ENCODE results near the gene FBXW8. TPM values are rescaled to one million over a fixed set of nuclear protein-coding genes. Genes with fewer than 3 reads are reported as not detected.

Gene FBXW8
- total and polyA plus RNA-seq, 7 experiments from 2014 or later: 4.8 to 13.2 (median 11.7) TPM

DNA sequence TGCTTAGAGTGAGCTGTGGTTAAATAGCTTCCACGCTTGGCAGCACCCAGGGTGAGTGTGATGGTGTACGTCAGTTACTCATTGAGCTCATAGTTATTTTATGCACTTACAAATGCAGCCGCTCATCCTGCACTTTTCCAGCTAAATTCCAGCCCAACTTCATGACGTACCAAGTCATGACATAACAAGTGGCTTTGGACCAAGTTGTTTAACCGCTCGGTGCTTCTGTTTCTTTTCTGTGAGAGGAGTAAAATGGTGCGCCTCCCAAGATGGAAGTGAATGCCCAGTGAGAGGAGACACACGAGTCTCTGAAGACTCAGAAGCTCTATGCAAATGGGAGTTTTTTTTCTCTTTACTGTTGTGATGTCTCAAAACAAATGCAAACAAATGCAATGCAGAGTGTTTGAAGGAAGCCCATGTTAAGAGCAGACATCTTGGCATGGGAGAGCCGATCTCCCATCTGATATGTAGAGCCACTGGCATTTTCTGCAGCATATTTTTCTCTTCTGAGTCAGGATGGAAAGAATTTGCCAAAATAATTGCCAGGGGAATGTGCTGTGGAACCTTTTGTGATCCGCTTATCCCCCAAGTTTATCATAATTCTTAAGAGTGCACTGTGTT lies 72.2 kb downstream of the FBXW8 start:
- Histone ChIP-seq H3K27me3 (ENCODE audit: control insufficient read depth in 2 of 2, insufficient read depth in 2 of 2, low read length in 2 of 2) (no peaks in the 10 kb centered on the region), H3K36me3 (ENCODE audit: control insufficient read depth in 2 of 3, insufficient read depth in 3 of 3, low read length in 3 of 3) (peaks cover 0 to 8% (median 0%) of the 10 kb centered on the region in 3 experiments), H3K9me3 (ENCODE audit: control insufficient read depth in 2 of 3, low read length in 3 of 3) (no peaks in the 10 kb centered on the region), H3K27ac (ENCODE audit: low read depth, low read length) (no peak overlapping the region), H3K4me1 (ENCODE audit: control insufficient read depth in 2 of 2, insufficient read depth in 2 of 2, low read length in 2 of 2) (no peaks in the 10 kb centered on the region), H3K4me3 (ENCODE audit: low read length) (no peak overlapping the region)
- H3K4me1 Mint-ChIP-seq: peaks cover 0 to 15% (median 0%) of the 10 kb centered on the region in 7 donors
- no peak overlapping the region for H3K4me3 Mint-ChIP-seq
- CTCF ChIA-PET: no interaction called here
- H3K27me3 Mint-ChIP-seq: no peaks in the 10 kb centered on the region
- intact Hi-C loops (cut with micrococcal nuclease): no loop called here
- DNase-seq: no peak
- no peak for ATAC-seq
- peaks cover 0 to 47% (median 10%) of the 10 kb centered on the region in 5 donors for H3K36me3 Mint-ChIP-seq
- H3K27ac Mint-ChIP-seq: no peak overlapping the region
- H3K9me3 Mint-ChIP-seq: no peaks in the 10 kb centered on the region
- POLR2A ChIA-PET: no interaction called here

DNA sequence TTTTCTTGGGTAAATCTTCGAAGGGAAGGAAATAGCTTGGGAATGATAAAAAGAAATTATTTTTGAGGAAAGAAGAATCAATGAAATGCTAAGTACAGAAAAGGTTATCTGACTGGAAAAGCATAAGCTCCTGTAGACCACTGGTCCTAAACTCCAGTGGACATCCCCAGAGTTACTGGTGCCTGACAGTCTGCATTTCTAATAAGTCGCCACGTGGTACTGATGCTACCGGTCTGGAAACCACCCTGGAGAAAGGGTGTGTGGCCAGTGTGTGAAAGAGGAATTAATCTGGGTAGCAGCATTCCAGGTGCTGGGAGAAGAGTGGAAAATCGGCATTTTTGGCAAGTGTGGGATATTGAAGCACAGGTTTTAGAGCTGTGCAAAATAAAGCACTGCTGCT lies 73.3 kb downstream of the FBXW8 start:
- no peak for ATAC-seq
- Mint-ChIP-seq H3K4me3 (no peak overlapping the region), H3K36me3 (peaks cover 0 to 49% (median 20%) of the 10 kb centered on the region in 5 donors), H3K9me3 (no peaks in the 10 kb centered on the region), H3K27ac (no peak overlapping the region), H3K4me1 (peaks cover 0 to 12% (median 0%) of the 10 kb centered on the region in 7 donors), H3K27me3 (no peaks in the 10 kb centered on the region)
- CTCF ChIA-PET: no interaction called here
- intact Hi-C loops (cut with micrococcal nuclease): no loop called here
- peaks cover 0 to 11% (median 0%) of the 10 kb centered on the region in 3 experiments for H3K36me3 ChIP-seq (ENCODE audit: control insufficient read depth in 2 of 3, insufficient read depth in 3 of 3, low read length in 3 of 3)
- no peaks in the 10 kb centered on the region for H3K27me3 ChIP-seq (ENCODE audit: control insufficient read depth in 2 of 2, insufficient read depth in 2 of 2, low read length in 2 of 2)
- H3K4me3 ChIP-seq (ENCODE audit: low read length): no peak overlapping the region
- DNase-seq: no peak
- H3K9me3 ChIP-seq (ENCODE audit: control insufficient read depth in 2 of 3, low read length in 3 of 3): no peaks in the 10 kb centered on the region
- POLR2A ChIA-PET: no interaction called here
- H3K27ac ChIP-seq (ENCODE audit: low read depth, low read length): no peak overlapping the region
- H3K4me1 ChIP-seq (ENCODE audit: control insufficient read depth in 2 of 2, insufficient read depth in 2 of 2, low read length in 2 of 2): no peaks in the 10 kb centered on the region

DNA sequence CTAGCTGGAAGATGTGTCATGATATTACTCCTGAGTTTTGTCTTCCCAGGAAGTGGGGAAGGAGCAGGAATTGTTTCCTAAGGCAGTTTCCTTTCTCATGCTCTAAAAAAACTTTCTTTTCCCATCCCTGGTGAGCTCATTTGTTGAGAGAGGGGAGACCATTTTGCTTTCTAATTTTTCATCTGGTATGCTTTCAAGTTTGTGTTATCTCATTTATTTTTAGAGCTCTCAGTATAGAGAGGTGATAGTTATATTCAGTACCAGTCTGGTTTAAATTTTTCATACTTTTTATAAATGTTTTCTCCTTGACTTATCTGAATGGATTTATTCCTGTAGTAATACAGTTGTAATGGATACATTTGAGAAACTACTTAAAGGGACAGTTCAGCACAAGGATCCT lies 79.6 kb downstream of the FBXW8 start:
- peaks cover 0 to 1% (median 0%) of the 10 kb centered on the region in 7 donors for H3K4me1 Mint-ChIP-seq
- no peaks in the 10 kb centered on the region for H3K9me3 ChIP-seq (ENCODE audit: control insufficient read depth in 2 of 3, low read length in 3 of 3)
- no peak overlapping the region for H3K27ac Mint-ChIP-seq
- intact Hi-C loops (cut with micrococcal nuclease): no loop called here
- no peak overlapping the region for H3K4me3 Mint-ChIP-seq
- H3K4me1 ChIP-seq (ENCODE audit: control insufficient read depth in 2 of 2, insufficient read depth in 2 of 2, low read length in 2 of 2): no peaks in the 10 kb centered on the region
- ATAC-seq: no peak
- H3K27me3 ChIP-seq (ENCODE audit: control insufficient read depth in 2 of 2, insufficient read depth in 2 of 2, low read length in 2 of 2): no peaks in the 10 kb centered on the region
- no peak overlapping the region for H3K27ac ChIP-seq (ENCODE audit: low read depth, low read length)
- no peaks in the 10 kb centered on the region for H3K27me3 Mint-ChIP-seq
- ChIA-PET CTCF (no interaction called here), POLR2A (no interaction called here)
- H3K9me3 Mint-ChIP-seq: no peaks in the 10 kb centered on the region
- DNase-seq: no peak
- H3K36me3 ChIP-seq (ENCODE audit: control insufficient read depth in 2 of 3, insufficient read depth in 3 of 3, low read length in 3 of 3): peaks cover 0 to 37% (median 0%) of the 10 kb centered on the region in 3 experiments
- H3K36me3 Mint-ChIP-seq: peaks cover 4 to 57% (median 31%) of the 10 kb centered on the region in 5 donors
- H3K4me3 ChIP-seq (ENCODE audit: low read length): no peak overlapping the region

DNA sequence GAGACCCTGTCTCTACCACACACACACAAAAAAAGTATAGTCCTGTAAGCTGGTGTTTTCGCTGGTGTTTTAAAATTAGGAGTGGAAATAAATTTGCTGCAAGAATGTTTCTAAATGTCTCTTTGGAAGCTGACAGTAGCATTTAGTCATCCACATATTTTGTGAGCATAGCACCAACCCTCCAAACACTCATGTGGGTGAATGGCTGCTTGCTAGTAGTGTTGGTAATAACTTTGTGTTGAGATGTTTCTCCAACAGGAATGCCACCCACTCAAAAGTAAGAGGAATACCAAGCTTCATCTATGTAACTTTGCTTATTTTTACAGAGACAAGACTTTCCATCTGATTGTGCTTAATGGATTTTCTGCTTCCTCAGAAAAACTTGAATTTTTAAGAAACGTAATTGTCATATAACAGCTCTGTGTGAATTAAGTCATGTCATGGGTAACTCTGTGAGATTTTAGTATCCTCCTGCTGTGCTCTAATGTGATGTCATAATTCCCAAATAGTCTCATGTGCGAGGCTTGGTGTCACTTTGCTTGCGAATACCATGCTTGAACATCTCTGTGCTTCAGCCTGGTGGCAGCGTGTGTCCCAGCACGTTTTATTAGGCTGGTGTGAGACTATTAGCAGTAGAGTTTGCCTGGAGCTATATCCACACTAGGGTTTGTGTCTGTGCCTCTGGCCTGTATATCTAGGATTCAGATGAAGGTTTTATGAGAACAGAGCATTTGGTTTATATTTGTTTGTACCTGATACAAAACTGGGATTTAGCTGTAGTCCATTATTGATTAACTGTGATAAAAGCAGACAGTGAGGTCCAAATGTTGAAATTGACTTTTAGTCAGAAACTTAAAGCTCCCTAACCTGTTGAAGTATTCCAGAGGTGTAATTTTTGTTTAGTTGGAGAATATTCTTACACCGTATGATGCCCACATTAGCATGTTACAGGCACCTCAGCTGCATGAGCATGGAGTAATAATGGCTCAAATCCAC lies 80.5 kb downstream of the FBXW8 start:
- POLR2A ChIA-PET: no interaction called here
- H3K9me3 ChIP-seq (ENCODE audit: control insufficient read depth in 2 of 3, low read length in 3 of 3): no peaks in the 10 kb centered on the region
- no peaks in the 10 kb centered on the region for H3K4me1 ChIP-seq (ENCODE audit: control insufficient read depth in 2 of 2, insufficient read depth in 2 of 2, low read length in 2 of 2)
- Mint-ChIP-seq H3K4me3 (no peak overlapping the region), H3K27me3 (no peaks in the 10 kb centered on the region), H3K4me1 (peaks cover 0 to 2% (median 0%) of the 10 kb centered on the region in 7 donors), H3K9me3 (no peaks in the 10 kb centered on the region), H3K36me3 (peaks cover 4 to 57% (median 37%) of the 10 kb centered on the region in 5 donors), H3K27ac (no peak overlapping the region)
- no peak overlapping the region for H3K4me3 ChIP-seq (ENCODE audit: low read length)
- peaks cover 0 to 31% (median 0%) of the 10 kb centered on the region in 3 experiments for H3K36me3 ChIP-seq (ENCODE audit: control insufficient read depth in 2 of 3, insufficient read depth in 3 of 3, low read length in 3 of 3)
- H3K27me3 ChIP-seq (ENCODE audit: control insufficient read depth in 2 of 2, insufficient read depth in 2 of 2, low read length in 2 of 2): no peaks in the 10 kb centered on the region
- ATAC-seq (no peak), DNase-seq (no peak)
- H3K27ac ChIP-seq (ENCODE audit: low read depth, low read length): no peak overlapping the region
- CTCF ChIA-PET: interaction anchor here (0.6 kb wide), 2 partner anchors 144 to 994 kb away, joined by 3 to 4 read pairs; no protein-coding TSS in a partner anchor
- intact Hi-C loops (cut with micrococcal nuclease): no loop called here

DNA sequence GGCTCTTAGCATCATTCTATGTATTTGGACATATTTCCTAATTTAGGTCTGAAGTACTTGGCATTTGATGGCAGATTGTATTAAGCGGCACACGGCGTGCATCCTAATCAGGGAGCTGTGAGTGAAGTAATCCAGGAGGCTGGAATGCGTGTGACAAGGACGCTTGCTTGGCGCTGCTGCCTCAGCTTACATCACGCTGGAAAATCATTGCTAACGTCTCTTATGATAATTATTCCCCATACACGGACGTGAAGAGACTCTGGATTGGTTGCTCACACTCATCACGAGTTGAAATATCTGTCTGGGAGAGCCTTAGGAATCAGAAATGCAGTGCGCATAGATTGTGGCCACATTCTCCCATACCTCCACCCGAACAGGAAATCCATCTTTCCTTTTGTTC lies 85.3 kb downstream of the FBXW8 start:
- Histone ChIP-seq H3K9me3 (ENCODE audit: control insufficient read depth in 2 of 3, low read length in 3 of 3) (no peaks in the 10 kb centered on the region), H3K27me3 (ENCODE audit: control insufficient read depth in 2 of 2, insufficient read depth in 2 of 2, low read length in 2 of 2) (no peaks in the 10 kb centered on the region), H3K27ac (ENCODE audit: low read depth, low read length) (no peak overlapping the region), H3K36me3 (ENCODE audit: control insufficient read depth in 2 of 3, insufficient read depth in 3 of 3, low read length in 3 of 3) (peaks cover 0 to 14% (median 0%) of the 10 kb centered on the region in 3 experiments), H3K4me3 (ENCODE audit: low read length) (no peak overlapping the region), H3K4me1 (ENCODE audit: control insufficient read depth in 2 of 2, insufficient read depth in 2 of 2, low read length in 2 of 2) (no peaks in the 10 kb centered on the region)
- ATAC-seq (no peak), DNase-seq (no peak)
- no peak overlapping the region for H3K4me3 Mint-ChIP-seq
- H3K27me3 Mint-ChIP-seq: no peaks in the 10 kb centered on the region
- H3K27ac Mint-ChIP-seq: no peak overlapping the region
- POLR2A ChIA-PET: no interaction called here
- H3K36me3 Mint-ChIP-seq: peaks cover 0 to 41% (median 10%) of the 10 kb centered on the region in 5 donors
- H3K9me3 Mint-ChIP-seq: no peaks in the 10 kb centered on the region
- CTCF ChIA-PET: no interaction called here
- intact Hi-C loops (cut with micrococcal nuclease): no loop called here
- peaks cover 0 to 1% (median 0%) of the 10 kb centered on the region in 7 donors for H3K4me1 Mint-ChIP-seq

DNA sequence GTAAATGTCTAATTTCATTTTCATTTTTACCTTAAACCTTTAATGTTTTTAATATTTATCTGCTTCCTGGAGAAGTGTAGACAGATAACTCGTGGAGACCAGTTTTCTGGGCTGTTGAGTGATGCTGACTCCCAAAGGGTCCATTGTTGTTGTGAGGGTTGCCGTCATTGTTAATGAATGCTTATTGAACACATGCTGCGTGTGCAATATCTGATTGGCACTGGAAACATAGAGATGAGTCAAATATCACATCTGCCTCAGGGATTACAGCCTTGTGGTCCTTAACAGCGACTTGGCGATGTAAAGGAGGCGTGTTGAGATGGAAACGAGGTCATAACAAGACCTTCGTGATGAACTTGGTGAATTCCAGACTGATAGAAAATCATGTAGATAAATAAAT lies 85.9 kb downstream of the FBXW8 start:
- no peaks in the 10 kb centered on the region for H3K4me1 ChIP-seq (ENCODE audit: control insufficient read depth in 2 of 2, insufficient read depth in 2 of 2, low read length in 2 of 2)
- Mint-ChIP-seq H3K4me1 (peaks cover 0 to 1% (median 0%) of the 10 kb centered on the region in 7 donors), H3K36me3 (peaks cover 0 to 37% (median 7%) of the 10 kb centered on the region in 5 donors), H3K27ac (no peak overlapping the region), H3K27me3 (no peaks in the 10 kb centered on the region), H3K4me3 (no peak overlapping the region), H3K9me3 (no peaks in the 10 kb centered on the region)
- peaks cover 0 to 14% (median 0%) of the 10 kb centered on the region in 3 experiments for H3K36me3 ChIP-seq (ENCODE audit: control insufficient read depth in 2 of 3, insufficient read depth in 3 of 3, low read length in 3 of 3)
- ATAC-seq (no peak), DNase-seq (no peak)
- ChIA-PET POLR2A (interaction anchor here (1.0 kb wide), 1 partner anchor 11 kb away, joined by 3 read pairs; no protein-coding TSS in a partner anchor), CTCF (no interaction called here)
- intact Hi-C loops (cut with micrococcal nuclease): no loop called here
- H3K27ac ChIP-seq (ENCODE audit: low read depth, low read length): no peak overlapping the region
- H3K4me3 ChIP-seq (ENCODE audit: low read length): no peak overlapping the region
- H3K9me3 ChIP-seq (ENCODE audit: control insufficient read depth in 2 of 3, low read length in 3 of 3): no peaks in the 10 kb centered on the region
- H3K27me3 ChIP-seq (ENCODE audit: control insufficient read depth in 2 of 2, insufficient read depth in 2 of 2, low read length in 2 of 2): no peaks in the 10 kb centered on the region

Measured in naive thymus-derived CD4-positive, alpha-beta T cell (primary cell).